GM19452 (cell line): Measurements from ENCODE around the gene AGRN.
"Not testable (repeated sequence)": the region's sequence is repeated elsewhere in the genome, so short reads cannot be mapped to it uniquely, and the experiment has no call there.

Experiments
- ATAC-seq: cut with Tn5 transposase; IDR thresholded peaks from one replicate; pipeline ENCODE4 v1.9.1; 2021; ENCODE audit not compliant: unreplicated experiment

AGRN gene

GRCh38 chr1:1019122-1019999 is 559 bp upstream of the AGRN start:
- peak; percentile 56 for ATAC-seq

DNA sequence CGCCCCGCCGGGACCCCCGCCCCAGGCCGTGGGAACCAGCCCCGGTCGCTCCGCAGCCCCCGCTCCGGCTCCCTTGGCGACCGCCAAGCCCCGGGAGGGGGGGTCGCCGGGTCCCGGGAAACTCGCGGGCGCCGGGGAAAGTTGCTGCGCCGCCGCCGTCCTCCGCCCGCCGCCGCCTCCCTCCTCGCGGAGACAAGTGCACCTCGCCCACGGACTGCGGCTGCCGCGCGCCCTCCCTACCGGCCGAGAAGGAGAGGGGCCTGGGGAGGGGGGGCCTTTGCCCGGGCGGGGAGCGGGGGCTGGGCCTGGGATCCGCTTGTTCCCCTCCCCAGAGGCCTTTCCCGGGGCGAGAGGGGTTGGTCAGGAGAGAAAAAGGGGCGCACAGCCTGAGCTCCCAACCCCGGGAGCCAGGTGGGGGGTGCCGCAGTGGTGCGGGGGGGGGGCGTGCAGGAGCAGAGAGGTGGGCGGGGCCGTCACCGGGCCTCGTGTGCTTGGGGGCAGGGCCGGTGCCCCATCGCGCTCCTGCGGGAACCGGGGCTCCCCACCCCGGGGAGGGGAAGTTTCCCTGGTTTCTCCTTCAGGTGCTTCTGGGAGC is 592 bp downstream of the AGRN start:
- ATAC-seq = peak; percentile 13

GRCh38 chr1:1021010-1021919 is 1.3 kb downstream of the AGRN start:
- ATAC-seq = no peak

GRCh38 chr1:1021920-1022259 is 2.0 kb downstream of the AGRN start:
- ATAC-seq = no peak

DNA sequence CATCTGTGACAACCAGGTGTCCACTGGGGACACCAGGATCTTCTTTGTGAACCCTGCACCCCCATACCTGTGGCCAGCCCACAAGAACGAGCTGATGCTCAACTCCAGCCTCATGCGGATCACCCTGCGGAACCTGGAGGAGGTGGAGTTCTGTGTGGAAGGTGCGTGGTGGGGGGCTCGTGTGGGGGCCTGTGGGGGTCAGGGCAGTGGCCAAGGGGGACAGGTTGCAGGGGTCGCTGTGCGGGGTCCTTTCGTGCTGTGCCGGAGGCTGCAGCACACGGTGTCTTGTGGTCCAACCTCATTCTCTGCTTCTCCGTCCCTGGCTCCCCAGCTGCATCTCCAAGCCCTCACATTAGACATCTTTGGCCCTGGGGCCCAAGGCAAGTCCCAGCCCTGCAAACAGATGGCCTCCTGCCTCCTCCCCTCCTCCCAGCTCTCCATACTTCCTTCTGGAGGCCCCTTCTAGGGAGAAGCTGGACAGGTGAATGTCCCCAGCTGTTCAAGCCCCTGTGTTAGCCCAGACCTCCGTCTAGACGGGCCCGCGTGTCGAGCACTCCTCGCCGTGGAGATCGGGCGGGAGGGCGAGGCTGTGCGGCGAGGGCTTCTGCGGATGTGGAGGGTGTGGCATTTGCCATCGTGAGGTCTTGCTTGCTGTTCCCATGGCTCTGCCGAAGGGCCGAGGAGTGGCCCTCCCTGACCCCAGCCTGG is 2.5 kb downstream of the AGRN start:
- ATAC-seq = no peak

DNA sequence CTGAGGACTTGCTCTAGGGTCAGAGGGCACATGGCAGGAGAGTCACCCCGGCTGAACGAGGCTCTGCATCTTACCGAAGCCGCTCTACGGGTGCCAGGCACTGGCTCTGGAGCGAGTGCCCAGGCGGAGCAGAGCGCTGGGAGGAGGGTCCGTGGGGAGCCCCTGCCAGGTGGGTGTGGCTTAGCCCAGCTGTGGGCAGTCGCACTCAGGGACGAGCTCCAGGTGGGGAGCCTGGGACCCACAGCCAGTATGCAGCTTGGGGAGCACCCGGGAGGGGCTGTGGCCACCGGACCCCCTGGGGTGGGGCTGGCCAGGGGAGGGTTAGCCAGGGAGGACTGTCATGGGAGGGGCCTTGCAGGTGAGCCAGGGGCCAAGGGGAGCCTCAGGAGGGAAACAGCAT is 3.8 kb downstream of the AGRN start:
- no peak for ATAC-seq

- no peak for ATAC-seq
These were observed 4.3 kb downstream of the AGRN start for GRCh38 chr1:1024149-1024770.

- no peak for ATAC-seq
These were observed 5.1 kb downstream of the AGRN start for GRCh38 chr1:1024771-1025699.

- ATAC-seq = no peak
These were observed 5.8 kb downstream of the AGRN start for GRCh38 chr1:1025730-1026129.

DNA sequence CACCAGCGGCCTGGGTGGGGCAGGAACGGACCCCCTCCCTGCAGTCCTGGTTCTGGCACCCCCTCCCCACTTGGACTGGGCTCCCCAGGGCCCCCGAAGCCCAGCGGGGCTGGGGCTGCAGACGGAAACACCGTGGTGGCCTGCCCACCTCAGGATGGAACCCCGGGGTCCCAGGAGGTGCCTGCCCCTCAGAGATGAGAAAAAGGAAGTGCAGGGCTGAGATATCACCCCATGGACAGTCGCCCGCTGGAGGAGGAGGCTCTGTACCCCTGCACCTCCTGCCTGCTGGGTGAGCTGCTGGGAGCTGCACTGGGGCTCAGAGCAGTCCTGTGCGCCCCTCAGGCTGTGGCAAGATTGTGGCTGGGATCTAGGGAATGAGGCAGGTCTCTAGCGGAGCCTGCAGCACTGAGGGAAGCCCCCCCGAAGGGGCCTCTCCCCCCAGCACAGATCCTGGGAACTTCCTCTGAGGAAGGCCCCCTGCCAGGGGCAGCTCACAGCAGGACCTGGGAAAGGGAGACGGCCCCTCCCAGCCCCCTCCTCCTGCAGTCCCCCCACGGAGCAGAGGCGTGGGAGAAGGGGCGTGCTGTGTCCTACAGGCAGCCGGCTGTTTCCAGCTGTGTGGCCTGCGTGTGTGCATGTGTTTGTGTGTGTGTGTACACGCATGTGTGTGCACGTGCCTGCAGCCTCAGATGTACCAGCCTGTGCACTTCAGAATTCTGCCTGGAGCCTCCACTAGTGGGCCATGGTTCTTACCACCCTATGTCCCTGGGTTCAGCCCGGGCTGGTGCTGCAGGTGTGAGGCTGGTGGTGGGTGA is 6.9 kb downstream of the AGRN start:
- no peak for ATAC-seq

DNA sequence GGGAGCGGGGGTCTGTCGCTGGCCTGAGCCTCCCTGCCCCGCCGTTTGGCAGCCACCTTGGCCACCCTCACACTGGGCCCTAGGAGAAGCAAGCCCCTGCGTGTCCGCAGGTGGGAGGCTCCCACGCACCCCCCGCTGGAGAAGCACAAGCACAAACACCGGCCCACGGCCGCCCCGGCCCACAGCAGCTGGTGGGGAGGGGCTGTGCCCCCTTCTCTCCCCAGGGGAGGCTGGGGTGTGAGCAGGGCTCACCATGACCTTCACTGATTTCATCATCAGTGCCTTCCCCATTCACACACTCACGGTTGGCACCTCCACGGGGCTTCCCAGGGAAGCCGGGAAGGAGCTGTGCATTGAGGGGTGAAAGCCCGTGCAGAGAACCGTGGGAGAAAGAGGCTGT is 7.9 kb downstream of the AGRN start:
- ATAC-seq = no peak

GRCh38 chr1:1030867-1031658 is 11.1 kb downstream of the AGRN start:
- not testable (repeated sequence) for ATAC-seq

- no peak for ATAC-seq
These were observed 11.8 kb downstream of the AGRN start for GRCh38 chr1:1031659-1032235.

GRCh38 chr1:1032424-1032823 is 12.5 kb downstream of the AGRN start:
- ATAC-seq = no peak

DNA sequence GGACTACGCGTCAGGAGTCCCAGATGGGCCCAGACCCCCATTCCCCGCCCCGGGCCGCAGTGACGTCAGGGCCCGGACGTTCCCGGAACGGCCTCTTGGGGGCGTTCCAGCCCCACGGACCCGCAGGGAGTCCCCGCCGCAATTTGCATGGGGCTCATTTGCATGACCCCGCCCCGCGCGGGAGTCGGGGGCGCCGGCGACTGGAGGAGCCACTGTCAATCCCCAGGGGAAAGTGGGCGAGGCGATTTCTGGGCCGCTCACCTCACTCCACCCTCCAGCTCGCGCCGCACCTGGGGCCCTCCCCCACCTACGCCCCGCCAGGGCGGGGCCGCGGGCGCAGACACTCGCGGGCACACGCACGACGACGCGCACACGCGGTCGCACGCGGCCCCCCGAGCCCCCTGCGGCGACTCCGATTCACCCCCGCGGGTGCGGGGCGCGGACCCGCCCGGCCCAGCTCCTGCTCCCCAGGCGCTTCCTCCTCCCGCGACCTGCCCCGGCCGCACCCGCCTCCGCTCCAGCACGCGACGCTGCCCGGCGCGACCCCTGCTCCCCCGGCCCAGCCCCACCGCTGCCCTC is 13.2 kb downstream of the AGRN start:
- ATAC-seq = peak; percentile 77

GRCh38 chr1:1033731-1034438 is 14.0 kb downstream of the AGRN start:
- no peak for ATAC-seq

DNA sequence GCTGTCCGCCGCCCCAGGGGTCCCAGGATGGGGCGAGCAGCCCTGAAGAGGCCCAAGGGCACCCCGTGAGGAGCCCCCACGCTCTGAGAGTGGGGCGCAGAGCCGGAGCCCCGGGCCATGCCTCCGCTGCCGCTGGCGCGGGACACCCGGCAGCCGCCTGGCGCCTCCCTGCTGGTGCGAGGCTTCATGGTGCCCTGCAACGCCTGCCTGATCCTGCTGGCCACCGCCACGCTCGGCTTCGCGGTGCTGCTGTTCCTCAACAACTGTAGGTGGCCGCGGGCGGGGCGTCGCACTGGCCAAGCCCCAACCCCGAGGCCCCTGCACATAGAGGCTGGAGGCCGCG is 14.5 kb downstream of the AGRN start:
- ATAC-seq = no peak
